ENCODE results near the gene GSTK1. TPM values are rescaled to one million over a fixed set of nuclear protein-coding genes. Genes with fewer than 3 reads are reported as not detected.

The GSTK1 gene
- total and polyA plus RNA-seq, 10 of the 15 experiments (the other 5 are each of a cell fraction or from before 2014, with no cell fraction given), result 76.2 to 166 (median 127) TPM

DNA sequence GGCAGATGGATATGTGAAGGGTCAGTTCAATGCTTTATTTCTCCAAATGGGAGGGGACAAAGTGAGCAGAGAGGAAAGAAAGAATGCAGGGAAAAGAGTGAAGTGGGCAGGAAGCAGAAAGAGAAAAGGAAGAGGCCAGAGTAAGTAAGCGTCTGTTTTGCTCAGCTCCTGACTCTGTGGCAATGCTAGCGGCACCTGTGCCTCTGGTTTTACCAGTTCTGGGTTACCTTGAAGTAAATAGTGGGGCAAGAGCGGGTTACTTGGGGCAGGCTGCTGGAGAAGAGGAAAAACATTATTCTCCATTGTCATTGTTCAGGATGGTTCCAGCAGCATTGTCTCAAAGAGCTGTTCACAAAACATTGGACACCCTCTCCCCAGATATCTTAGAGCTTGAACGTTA lies 39.5 kb upstream of the GSTK1 start:
- Histone ChIP-seq H3K36me3 (ENCODE audit: control insufficient read depth in 2 of 2, insufficient read depth in 2 of 2, low read length in 1 of 2) (no peaks in the 10 kb centered on the region), H4K20me1 (ENCODE audit: control insufficient read depth, insufficient read depth) (no peaks in the 10 kb centered on the region), H3K9me3 (replicated peaks; ENCODE audit: control insufficient read depth, insufficient read depth, low read length) (no peaks in the 10 kb centered on the region), H2AFZ (ENCODE audit: control insufficient read depth, low read depth, low read length) (no peak overlapping the region), H3K27me3 (replicated peaks in 1 of 2; ENCODE audit: control insufficient read depth in 2 of 2, insufficient read depth in 2 of 2, low read length in 1 of 2) (peaks cover 0 to 6% of the 10 kb centered on the region in 2 experiments), H3K27ac (ENCODE audit: control insufficient read depth, insufficient read depth) (no peak overlapping the region), H3K79me2 (ENCODE audit: control insufficient read depth, insufficient read depth, low read length) (no peaks in the 10 kb centered on the region), H3K4me3 (no peak overlapping the region), H3K4me2 (ENCODE audit: control insufficient read depth, insufficient read depth) (no peak overlapping the region), H3K4me1 (ENCODE audit: control insufficient read depth, insufficient read depth, low read length) (no peaks in the 10 kb centered on the region), H3K9ac (ENCODE audit: control insufficient read depth, insufficient read depth, low read length) (no peak overlapping the region)
- ChIA-PET POLR2A (no interaction called here), CTCF (interaction anchor here (1.4 to 11.5 kb wide), 4 partner anchors 9 to 216 kb away, joined by 3 to 434 read pairs (median 8); no protein-coding TSS in a partner anchor), RAD21 (ENCODE audit: unreplicated experiment) (interaction anchor here (0.9 to 1.1 kb wide), 2 partner anchors 9 to 904 kb away, joined by 3 to 6 read pairs; no protein-coding TSS in a partner anchor), SMC1A (ENCODE audit: uncharacterized antibody, unreplicated experiment) (interaction anchor here (1.8 kb wide), 1 partner anchor 9 kb away, joined by 6 read pairs; no protein-coding TSS in a partner anchor)
- DNase-seq (ENCODE audit: low read depth, low spot score), result no peak
- in situ Hi-C loops (cut with MboI) (no loop called here), intact Hi-C loops (cut with micrococcal nuclease; ENCODE audit: unreplicated experiment) (no loop called here)
- WGBS (ENCODE audit: insufficient coverage, insufficient replicate concordance, low lambda C conversion rate, missing lambda C conversion rate), result 40% methylated on average over 4 of the region's 4 CpGs
- FAIRE-seq, result no peak
- ATAC-seq, result no peak
- no TSS peak for BruUV-seq (replicated peaks)
- TF ChIP-seq, protein P1, sequence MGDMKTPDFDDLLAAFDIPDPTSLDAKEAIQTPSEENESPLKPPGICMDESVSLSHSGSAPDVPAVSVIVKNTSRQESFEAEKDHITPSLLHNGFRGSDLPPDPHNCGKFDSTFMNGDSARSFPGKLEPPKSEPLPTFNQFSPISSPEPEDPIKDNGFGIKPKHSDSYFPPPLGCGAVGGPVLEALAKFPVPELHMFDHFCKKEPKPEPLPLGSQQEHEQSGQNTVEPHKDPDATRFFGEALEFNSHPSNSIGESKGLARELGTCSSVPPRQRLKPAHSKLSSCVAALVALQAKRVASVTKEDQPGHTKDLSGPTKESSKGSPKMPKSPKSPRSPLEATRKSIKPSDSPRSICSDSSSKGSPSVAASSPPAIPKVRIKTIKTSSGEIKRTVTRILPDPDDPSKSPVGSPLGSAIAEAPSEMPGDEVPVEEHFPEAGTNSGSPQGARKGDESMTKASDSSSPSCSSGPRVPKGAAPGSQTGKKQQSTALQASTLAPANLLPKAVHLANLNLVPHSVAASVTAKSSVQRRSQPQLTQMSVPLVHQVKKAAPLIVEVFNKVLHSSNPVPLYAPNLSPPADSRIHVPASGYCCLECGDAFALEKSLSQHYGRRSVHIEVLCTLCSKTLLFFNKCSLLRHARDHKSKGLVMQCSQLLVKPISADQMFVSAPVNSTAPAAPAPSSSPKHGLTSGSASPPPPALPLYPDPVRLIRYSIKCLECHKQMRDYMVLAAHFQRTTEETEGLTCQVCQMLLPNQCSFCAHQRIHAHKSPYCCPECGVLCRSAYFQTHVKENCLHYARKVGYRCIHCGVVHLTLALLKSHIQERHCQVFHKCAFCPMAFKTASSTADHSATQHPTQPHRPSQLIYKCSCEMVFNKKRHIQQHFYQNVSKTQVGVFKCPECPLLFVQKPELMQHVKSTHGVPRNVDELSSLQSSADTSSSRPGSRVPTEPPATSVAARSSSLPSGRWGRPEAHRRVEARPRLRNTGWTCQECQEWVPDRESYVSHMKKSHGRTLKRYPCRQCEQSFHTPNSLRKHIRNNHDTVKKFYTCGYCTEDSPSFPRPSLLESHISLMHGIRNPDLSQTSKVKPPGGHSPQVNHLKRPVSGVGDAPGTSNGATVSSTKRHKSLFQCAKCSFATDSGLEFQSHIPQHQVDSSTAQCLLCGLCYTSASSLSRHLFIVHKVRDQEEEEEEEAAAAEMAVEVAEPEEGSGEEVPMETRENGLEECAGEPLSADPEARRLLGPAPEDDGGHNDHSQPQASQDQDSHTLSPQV (IDR thresholded peaks at IDR 0.05), result no peak
- TF ChIP-seq KDM1A (IDR thresholded peaks at IDR 0.05; ENCODE audit: borderline replicate concordance), result no peak
- TF ChIP-seq, protein P2, sequence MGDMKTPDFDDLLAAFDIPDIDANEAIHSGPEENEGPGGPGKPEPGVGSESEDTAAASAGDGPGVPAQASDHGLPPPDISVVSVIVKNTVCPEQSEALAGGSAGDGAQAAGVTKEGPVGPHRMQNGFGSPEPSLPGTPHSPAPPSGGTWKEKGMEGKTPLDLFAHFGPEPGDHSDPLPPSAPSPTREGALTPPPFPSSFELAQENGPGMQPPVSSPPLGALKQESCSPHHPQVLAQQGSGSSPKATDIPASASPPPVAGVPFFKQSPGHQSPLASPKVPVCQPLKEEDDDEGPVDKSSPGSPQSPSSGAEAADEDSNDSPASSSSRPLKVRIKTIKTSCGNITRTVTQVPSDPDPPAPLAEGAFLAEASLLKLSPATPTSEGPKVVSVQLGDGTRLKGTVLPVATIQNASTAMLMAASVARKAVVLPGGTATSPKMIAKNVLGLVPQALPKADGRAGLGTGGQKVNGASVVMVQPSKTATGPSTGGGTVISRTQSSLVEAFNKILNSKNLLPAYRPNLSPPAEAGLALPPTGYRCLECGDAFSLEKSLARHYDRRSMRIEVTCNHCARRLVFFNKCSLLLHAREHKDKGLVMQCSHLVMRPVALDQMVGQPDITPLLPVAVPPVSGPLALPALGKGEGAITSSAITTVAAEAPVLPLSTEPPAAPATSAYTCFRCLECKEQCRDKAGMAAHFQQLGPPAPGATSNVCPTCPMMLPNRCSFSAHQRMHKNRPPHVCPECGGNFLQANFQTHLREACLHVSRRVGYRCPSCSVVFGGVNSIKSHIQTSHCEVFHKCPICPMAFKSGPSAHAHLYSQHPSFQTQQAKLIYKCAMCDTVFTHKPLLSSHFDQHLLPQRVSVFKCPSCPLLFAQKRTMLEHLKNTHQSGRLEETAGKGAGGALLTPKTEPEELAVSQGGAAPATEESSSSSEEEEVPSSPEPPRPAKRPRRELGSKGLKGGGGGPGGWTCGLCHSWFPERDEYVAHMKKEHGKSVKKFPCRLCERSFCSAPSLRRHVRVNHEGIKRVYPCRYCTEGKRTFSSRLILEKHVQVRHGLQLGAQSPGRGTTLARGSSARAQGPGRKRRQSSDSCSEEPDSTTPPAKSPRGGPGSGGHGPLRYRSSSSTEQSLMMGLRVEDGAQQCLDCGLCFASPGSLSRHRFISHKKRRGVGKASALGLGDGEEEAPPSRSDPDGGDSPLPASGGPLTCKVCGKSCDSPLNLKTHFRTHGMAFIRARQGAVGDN (IDR thresholded peaks at IDR 0.05), result no peak
- TF ChIP-seq HCFC1 (IDR thresholded peaks at IDR 0.05; ENCODE audit: low read length), result no peak
- TF ChIP-seq NR2C2 (IDR thresholded peaks at IDR 0.05; ENCODE audit: borderline replicate concordance, control insufficient read depth, insufficient read length, low read depth), result no peak
- TF ChIP-seq ZSCAN29 (IDR thresholded peaks at IDR 0.05), result no peak
- no peak for TF ChIP-seq SP1 (IDR thresholded peaks at IDR 0.05; ENCODE audit: low read depth, low read length)
- no peak for TF ChIP-seq TCF7 (IDR thresholded peaks at IDR 0.05; ENCODE audit: borderline replicate concordance)
- TF ChIP-seq NRF1 (conservative IDR thresholded peaks at IDR 0.05; ENCODE audit: low read depth, low read length), result no peak
- TF ChIP-seq, protein P3, sequence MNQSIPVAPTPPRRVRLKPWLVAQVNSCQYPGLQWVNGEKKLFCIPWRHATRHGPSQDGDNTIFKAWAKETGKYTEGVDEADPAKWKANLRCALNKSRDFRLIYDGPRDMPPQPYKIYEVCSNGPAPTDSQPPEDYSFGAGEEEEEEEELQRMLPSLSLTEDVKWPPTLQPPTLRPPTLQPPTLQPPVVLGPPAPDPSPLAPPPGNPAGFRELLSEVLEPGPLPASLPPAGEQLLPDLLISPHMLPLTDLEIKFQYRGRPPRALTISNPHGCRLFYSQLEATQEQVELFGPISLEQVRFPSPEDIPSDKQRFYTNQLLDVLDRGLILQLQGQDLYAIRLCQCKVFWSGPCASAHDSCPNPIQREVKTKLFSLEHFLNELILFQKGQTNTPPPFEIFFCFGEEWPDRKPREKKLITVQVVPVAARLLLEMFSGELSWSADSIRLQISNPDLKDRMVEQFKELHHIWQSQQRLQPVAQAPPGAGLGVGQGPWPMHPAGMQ (IDR thresholded peaks at IDR 0.05; ENCODE audit: borderline replicate concordance), result no peak
- TF ChIP-seq SUPT20H (IDR thresholded peaks at IDR 0.05; ENCODE audit: borderline replicate concordance, control insufficient read depth, low read depth, low read length), result no peak
- TF ChIP-seq, protein P4, sequence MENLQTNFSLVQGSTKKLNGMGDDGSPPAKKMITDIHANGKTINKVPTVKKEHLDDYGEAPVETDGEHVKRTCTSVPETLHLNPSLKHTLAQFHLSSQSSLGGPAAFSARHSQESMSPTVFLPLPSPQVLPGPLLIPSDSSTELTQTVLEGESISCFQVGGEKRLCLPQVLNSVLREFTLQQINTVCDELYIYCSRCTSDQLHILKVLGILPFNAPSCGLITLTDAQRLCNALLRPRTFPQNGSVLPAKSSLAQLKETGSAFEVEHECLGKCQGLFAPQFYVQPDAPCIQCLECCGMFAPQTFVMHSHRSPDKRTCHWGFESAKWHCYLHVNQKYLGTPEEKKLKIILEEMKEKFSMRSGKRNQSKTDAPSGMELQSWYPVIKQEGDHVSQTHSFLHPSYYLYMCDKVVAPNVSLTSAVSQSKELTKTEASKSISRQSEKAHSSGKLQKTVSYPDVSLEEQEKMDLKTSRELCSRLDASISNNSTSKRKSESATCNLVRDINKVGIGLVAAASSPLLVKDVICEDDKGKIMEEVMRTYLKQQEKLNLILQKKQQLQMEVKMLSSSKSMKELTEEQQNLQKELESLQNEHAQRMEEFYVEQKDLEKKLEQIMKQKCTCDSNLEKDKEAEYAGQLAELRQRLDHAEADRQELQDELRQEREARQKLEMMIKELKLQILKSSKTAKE (IDR thresholded peaks at IDR 0.05; ENCODE audit: low read depth, poor library complexity, severe bottlenecking), result no peak
- TF ChIP-seq CBX5 (IDR thresholded peaks at IDR 0.05; ENCODE audit: low read depth), result no peak
